MCF 10A (cell line): ENCODE results near the gene ZDHHC23. TPM values are rescaled to one million over a fixed set of nuclear protein-coding genes. Genes with fewer than 3 reads are reported as not detected.

Experiments used
- BruUV-seq: library from RNA; stranded (reverse); fragments of 400-500 nt; replicated peaks from 2 replicates; lab custom pipeline; 2021; lab: Mats Ljungman, UMichigan
- CTCF ChIA-PET: fragments of 300-600 bp; sonication (Branson Sonifier 250); formaldehyde crosslinking; extraction: SDS; loops from one replicate; lab custom pipeline; 2021; ENCODE audit warnings: antibody characterized with exemption, inconsistent platforms; lab: Yijun Ruan, JAX
- POLR2A ChIA-PET: fragments of 300-600, 350-650 bp; sonication (Branson Sonifier 250); formaldehyde crosslinking; extraction: SDS; loops from one replicate; lab custom pipeline; 2020; ENCODE audit warnings: antibody characterized with exemption, inconsistent platforms; lab: Yijun Ruan, JAX
- DNase-seq: peaks from one replicate; pipeline ENCODE4 v3.0.0-alpha.2; 2018; ENCODE audit not compliant: unreplicated experiment
- H3K27ac Mint-ChIP-seq: one replicate; pipeline ENCODE4 v1.8.0; 2022; ENCODE audit warnings: mild to moderate bottlenecking, low read depth, mixed read lengths; ENCODE audit not compliant: unreplicated experiment
- H3K27me3 Mint-ChIP-seq: one replicate; pipeline ENCODE4 v1.8.0; 2022; ENCODE audit warnings: mixed read lengths; ENCODE audit not compliant: insufficient read depth, unreplicated experiment
- H3K36me3 Mint-ChIP-seq: one replicate; pipeline ENCODE4 v1.8.0; 2022; ENCODE audit warnings: mild to moderate bottlenecking, moderate library complexity, mixed read lengths; ENCODE audit not compliant: insufficient read depth, unreplicated experiment
- H3K4me1 Mint-ChIP-seq: one replicate; pipeline ENCODE4 v1.8.0; 2022; ENCODE audit warnings: mixed read lengths; ENCODE audit not compliant: insufficient read depth, unreplicated experiment
- H3K4me3 Mint-ChIP-seq: one replicate; pipeline ENCODE4 v1.8.0; 2022; ENCODE audit warnings: mild to moderate bottlenecking, moderate library complexity, mixed read lengths; ENCODE audit not compliant: unreplicated experiment
- H3K9me3 Mint-ChIP-seq: one replicate; pipeline ENCODE4 v1.8.0; 2022; ENCODE audit warnings: mixed read lengths; ENCODE audit not compliant: unreplicated experiment
- CTCF ChIP-seq: fragments of 200-600 bp; IDR thresholded peaks from one replicate; pipeline ENCODE4 v1.8.0; 2022; ENCODE audit warnings: antibody characterized with exemption, mild to moderate bottlenecking; ENCODE audit not compliant: unreplicated experiment
- intact Hi-C: fragments of 100-400 bp; cut with micrococcal nuclease; formaldehyde crosslinking; loops from 2 replicates; pipeline ENCODE4 v1.14.1; 2022
- total RNA-seq: library from RNA; stranded (reverse); gene quantifications from 2 replicates; pipeline ENCODE4 v1.2.3, GENCODE V29; 2022

ZDHHC23 gene
- total RNA-seq, 1 experiment from 2014 or later, result 7.4 TPM

- Mint-ChIP-seq H3K27ac (no peak overlapping the region), H3K27me3 (no peaks in the 10 kb centered on the region), H3K4me3 (no peak overlapping the region), H3K9me3 (no peaks in the 10 kb centered on the region), H3K36me3 (peaks cover 6% of the 10 kb centered on the region), H3K4me1 (peaks cover 4% of the 10 kb centered on the region)
- POLR2A ChIA-PET, result interaction anchor here (1.1 to 1.5 kb wide), 2 partner anchors 26 to 175 kb away, joined by 3 read pairs; no protein-coding TSS in a partner anchor
- intact Hi-C loops, result no loop called here
- DNase-seq, result no peak
- TF ChIP-seq CTCF, result no peak
- CTCF ChIA-PET, result no interaction called here
- BruUV-seq, result no TSS peak
Observed at GRCh38 chr3:113953677-113954076, 5.9 kb downstream of the ZDHHC23 start.

DNA sequence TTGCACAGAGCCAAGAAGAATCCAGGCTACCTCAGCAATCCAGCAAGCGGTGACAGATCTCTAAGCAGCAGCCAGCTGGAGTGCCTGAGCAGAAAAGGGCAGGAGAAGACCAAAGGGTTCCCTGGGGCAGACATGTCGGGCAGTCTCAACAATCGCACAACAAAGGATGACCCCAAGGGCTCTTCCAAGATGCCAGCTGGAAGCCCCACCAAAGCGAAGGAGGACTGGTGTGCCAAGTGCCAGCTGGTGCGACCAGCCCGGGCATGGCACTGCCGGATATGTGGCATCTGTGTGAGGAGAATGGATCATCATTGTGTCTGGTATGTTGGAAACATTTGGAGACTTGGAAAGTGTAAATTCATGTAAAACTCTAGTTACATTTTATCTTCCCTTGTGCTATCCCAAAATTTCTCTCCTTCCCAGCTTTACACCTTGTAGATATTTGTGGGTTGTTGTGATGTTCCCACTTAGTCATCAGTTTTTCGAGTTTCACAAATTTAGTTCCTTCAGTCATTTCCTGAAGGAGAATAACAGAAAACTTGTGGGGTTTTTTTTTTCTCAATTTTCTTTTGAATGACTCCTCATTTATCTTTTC is 6.4 kb downstream of the ZDHHC23 start:
- intact Hi-C loops, result no loop called here
- TF ChIP-seq CTCF, result no peak
- ChIA-PET POLR2A (interaction anchor here (1.1 to 1.5 kb wide), 2 partner anchors 26 to 175 kb away, joined by 3 read pairs; no protein-coding TSS in a partner anchor), CTCF (no interaction called here)
- Mint-ChIP-seq H3K4me1 (no peaks in the 10 kb centered on the region), H3K27me3 (no peaks in the 10 kb centered on the region), H3K9me3 (no peaks in the 10 kb centered on the region), H3K4me3 (no peak overlapping the region), H3K36me3 (peaks cover 6% of the 10 kb centered on the region), H3K27ac (no peak overlapping the region)
- no peak for DNase-seq
- no TSS peak for BruUV-seq

DNA sequence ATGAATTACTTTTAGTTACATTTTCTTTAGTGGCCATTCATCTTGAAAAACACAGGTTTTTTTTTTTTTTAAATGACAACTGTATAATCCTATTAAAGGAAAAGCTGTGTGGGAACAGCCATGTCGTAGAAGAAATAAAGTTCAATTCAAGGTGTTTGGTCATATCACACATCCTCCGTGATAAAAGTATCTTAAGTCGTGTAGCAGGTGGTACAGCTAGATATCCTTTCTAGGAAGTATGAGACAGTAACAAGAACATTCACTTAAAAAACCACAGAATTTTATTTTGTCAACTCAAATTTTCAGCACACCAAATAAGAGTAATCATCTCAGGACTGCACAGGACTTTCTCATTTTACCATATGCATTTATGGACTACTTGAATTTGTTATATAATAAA is 16.1 kb downstream of the ZDHHC23 start:
- Mint-ChIP-seq H3K27ac (no peak overlapping the region), H3K4me3 (no peak overlapping the region), H3K36me3 (peaks cover 25% of the 10 kb centered on the region), H3K4me1 (peaks cover 1% of the 10 kb centered on the region), H3K9me3 (no peaks in the 10 kb centered on the region), H3K27me3 (no peaks in the 10 kb centered on the region)
- ChIA-PET CTCF (interaction anchor here (0.5 kb wide), 1 partner anchor 956 kb away, joined by 3 read pairs; no protein-coding TSS in a partner anchor), POLR2A (no interaction called here)
- DNase-seq, result no peak
- no TSS peak for BruUV-seq
- no peak for TF ChIP-seq CTCF
- intact Hi-C loops, result no loop called here

DNA sequence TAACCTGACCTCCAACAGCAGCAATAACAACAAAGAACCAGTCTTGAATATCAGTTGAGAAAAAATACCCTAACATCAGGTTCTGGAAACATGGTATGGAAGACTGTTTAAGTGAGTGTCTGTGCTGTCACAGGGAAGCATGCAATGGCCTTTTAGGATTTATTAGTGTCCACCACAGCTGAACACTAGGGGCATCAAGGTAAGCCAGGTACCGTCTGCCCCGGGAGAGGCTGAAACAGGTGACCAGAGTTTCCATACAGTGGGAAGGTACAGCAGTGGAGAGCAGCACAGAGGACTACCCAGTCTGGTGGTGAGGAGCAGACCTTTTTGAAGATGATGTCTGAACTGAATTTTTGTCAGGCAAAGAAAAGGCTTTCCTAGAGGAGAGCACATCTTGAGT is 18.4 kb downstream of the ZDHHC23 start:
- no peak for TF ChIP-seq CTCF
- H3K4me1 Mint-ChIP-seq, result peaks cover 7% of the 10 kb centered on the region
- no peaks in the 10 kb centered on the region for H3K27me3 Mint-ChIP-seq
- H3K9me3 Mint-ChIP-seq, result no peaks in the 10 kb centered on the region
- POLR2A ChIA-PET, result no interaction called here
- CTCF ChIA-PET, result no interaction called here
- H3K36me3 Mint-ChIP-seq, result peaks cover 13% of the 10 kb centered on the region
- BruUV-seq, result no TSS peak
- DNase-seq, result no peak
- intact Hi-C loops, result no loop called here
- H3K27ac Mint-ChIP-seq, result no peak overlapping the region
- H3K4me3 Mint-ChIP-seq, result no peak overlapping the region
